Jurkat, Clone E6-1 (cell line): Measurements from ENCODE around the gene SFXN1. TPM values are rescaled to one million over a fixed set of nuclear protein-coding genes. Genes with fewer than 3 reads are reported as not detected.
"Not testable (repeated sequence)": the region's sequence is repeated elsewhere in the genome, so short reads cannot be mapped to it uniquely, and the experiment has no call there.

ENCODE experiments used
- DNase-seq: peaks from one replicate; pipeline ENCODE4 v3.0.0-alpha.2; 2011; ENCODE audit warnings: low read depth, low spot score
- H3K4me3 ChIP-seq: 2 replicates; pipeline ENCODE4 v1.5.1; 2011; ENCODE audit warnings: mild to moderate bottlenecking, low read length, control low read depth, moderate library complexity
- polyA plus RNA-seq: library from polyadenylated mRNA; unstranded; fragments of >200 nt; gene quantifications from one replicate; pipeline ENCODE4 v1.2.1, GENCODE V29; 2012; ENCODE audit warnings: missing spikeins; ENCODE audit not compliant: insufficient read length, insufficient read depth

SFXN1 gene, protein sequence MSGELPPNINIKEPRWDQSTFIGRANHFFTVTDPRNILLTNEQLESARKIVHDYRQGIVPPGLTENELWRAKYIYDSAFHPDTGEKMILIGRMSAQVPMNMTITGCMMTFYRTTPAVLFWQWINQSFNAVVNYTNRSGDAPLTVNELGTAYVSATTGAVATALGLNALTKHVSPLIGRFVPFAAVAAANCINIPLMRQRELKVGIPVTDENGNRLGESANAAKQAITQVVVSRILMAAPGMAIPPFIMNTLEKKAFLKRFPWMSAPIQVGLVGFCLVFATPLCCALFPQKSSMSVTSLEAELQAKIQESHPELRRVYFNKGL
- polyA plus RNA-seq = 134 TPM

DNA sequence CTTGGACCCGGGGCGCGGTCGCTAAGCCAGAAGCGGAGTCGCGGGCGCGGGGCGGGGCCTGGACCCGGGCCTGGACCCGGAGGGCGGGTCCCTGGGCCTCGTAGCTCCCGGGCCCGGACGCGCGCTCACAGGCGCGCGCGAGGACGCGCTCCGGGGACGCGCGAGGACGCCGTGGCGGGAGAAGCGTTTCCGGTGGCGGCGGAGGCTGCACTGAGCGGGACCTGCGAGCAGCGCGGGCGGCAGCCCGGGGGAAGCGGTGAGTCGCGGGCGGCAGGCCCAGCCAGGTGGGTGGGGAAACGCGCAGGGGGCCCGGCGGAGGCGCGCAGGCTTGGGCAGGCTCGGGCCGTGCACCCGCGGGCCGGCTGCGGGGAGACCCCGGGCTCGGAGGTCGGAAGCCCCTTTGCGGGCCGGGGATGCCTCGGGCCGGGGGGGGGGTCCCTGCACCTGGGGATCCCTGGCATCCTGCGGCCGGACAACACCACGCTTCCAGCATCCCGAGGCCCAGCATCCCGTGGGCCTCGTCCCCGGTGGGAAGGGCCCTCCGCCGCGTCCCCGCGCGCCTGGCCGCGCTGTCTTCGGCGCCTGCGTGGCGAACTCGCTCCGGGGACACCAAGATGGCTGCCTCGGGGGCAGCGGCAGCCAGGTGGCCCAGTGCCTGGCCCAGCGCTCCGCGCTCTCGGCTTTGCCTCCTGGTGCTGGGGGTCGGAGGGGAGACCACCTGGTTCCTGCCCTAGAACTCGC, at the start of gene SFXN1:
Gene SFXN1, plus strand, starts transcription at position 177 of the 741 bp plus-strand sequence. CDS start 13,544 bp downstream, outside the sequence.
- DNase-seq = peak; percentile 69

DNA sequence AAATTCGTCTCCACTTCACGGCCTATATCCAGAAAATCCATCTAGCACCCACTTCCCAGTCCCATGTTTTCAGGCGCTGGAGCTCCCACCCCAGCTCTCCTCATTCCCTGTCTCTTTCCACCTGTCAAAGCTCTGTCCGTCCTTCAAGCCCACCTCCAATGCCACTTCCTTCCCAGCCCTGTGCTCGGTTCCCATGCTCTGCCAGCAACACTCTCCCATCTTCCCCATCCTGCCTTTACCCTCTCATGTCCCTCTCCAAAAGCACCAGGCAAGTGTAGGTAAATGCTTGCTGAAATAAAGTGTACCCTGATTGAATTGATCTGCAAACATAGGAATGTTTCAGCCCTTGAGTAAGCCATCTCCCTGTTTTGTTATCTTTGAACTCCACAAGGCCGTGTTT, 43.6 kb upstream of the SFXN1 start:
- H3K4me3 ChIP-seq = no peak overlapping the region
- no peak for DNase-seq

More for the DNA sequence above, at the start of gene SFXN1:
- H3K4me3 ChIP-seq = peak within 1 kb of the TSS; percentile 96

DNA sequence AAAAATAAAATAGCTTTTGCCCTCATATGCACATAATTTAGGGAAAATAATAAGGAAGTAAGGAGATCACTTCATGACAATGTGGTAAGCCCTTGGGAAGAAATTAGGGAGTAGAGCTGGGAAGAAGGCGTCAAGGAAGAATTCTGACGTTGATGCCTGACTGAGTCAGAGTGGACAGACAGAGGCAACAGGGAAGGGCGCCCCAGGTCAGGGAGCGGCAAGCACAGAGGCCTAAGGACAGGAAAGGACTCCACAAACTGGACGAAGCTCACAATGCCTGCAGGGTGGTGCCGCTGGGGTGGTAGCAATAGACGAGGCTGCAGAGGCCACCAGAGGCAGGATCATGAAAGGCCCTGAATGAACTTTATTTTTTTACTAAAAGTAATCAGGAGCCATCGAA, 42.0 kb upstream of the SFXN1 start:
- no peak for DNase-seq
- H3K4me3 ChIP-seq = no peak overlapping the region

DNA sequence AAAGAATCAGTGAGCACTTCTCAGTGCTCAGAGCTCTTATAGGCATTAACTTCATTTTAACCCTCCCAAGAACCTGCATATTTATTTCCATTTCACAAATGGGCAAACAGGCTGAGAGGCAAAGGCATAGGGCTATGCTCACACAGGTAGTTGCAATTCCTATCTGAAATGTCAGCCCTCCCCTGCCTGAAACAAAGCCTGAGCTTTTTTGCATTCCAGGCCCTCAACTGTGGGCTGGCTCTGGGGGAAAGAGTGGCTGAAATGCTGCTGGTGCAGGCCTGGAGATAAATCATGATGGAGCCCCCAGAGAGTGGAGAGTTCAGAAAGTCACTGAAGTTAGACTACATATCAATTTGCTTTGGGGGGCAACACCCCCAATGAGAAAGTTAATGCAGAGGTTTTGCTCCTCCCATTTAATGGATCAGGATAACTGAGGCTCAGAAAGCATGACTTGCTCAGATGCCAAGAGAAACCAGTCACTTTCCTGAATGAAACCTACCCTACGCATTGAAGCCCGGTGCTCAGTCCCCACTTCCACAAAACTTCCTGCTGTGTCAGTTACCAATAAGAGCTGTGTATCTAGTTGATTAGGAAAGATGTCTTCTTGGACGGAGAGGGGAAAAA, 40.0 kb upstream of the SFXN1 start:
- no peak for DNase-seq
- H3K4me3 ChIP-seq = no peak overlapping the region

- no peak overlapping the region for H3K4me3 ChIP-seq
- DNase-seq = no peak
Observed at GRCh38 chr5:175443514-175444059, 34.8 kb upstream of the SFXN1 start.

GRCh38 chr5:175444060-175444904, 34.1 kb upstream of the SFXN1 start, which contains the start of gene DRD1:
Gene DRD1, minus strand, starts transcription at chr5:175444182. Its CDS starts 1,083 bp downstream, at chr5:175443099.
- no peak for DNase-seq
- no peak within 1 kb of the TSS for H3K4me3 ChIP-seq

DNA sequence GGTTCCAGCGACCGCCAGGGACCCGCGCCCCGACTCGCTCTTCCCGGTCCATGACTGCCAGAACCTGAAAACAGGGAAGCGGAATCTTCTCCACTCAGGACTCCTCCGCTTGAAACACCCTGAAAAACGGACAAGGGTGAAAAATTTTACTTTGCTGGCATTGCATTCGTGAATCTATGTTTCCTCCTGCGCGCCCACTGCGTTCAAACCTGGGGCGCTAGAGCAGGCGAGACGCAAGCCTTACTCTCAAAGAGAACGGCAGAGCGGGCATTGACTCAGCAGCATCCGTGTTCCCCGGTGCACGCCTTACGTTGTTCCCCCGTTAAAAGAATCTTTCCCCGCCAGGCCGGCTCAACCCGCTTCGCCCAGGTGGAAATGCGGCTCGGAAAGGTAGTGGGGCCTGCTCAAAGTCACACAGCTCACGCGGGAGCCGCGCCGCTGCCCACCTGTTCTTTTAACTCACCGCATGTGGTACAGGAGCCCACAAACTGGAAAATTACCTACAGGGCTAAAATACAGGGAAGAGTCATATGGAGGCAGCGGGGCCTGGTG, 33.4 kb upstream of the SFXN1 start:
- H3K4me3 ChIP-seq = no peak overlapping the region
- DNase-seq = no peak

DNA sequence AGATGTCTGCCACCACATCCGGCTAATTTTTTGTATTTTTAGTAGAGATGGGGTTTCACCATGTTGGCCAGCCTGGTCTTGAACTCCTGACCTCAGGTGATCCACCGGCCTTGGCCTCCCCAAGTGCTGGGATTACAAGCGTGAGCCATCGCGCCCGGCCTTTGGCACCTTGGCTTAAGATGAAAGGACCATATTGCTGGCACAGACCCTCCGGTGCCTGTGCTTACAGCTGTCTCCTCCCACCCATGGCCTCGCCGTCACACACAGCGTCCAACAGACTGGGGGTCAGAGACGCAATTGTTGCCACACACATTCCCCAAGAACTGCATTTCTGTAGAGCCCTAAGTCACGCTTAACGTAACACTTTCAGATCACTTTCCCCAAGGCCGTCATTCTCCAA, 32.0 kb upstream of the SFXN1 start:
- not testable (repeated sequence) for DNase-seq, H3K4me3 ChIP-seq

GRCh38 chr5:175447571-175447970, 30.8 kb upstream of the SFXN1 start:
- no peak for DNase-seq
- no peak overlapping the region for H3K4me3 ChIP-seq

- DNase-seq = no peak
- no peak overlapping the region for H3K4me3 ChIP-seq
Observed at GRCh38 chr5:175448276-175448675, 30.1 kb upstream of the SFXN1 start.

- H3K4me3 ChIP-seq = no peak overlapping the region
- DNase-seq = no peak
Observed at GRCh38 chr5:175452166-175452565, 26.2 kb upstream of the SFXN1 start.

- not testable (repeated sequence) for H3K4me3 ChIP-seq, DNase-seq
Observed at GRCh38 chr5:175454338-175454737, 24.0 kb upstream of the SFXN1 start.

- no peak for DNase-seq
Observed at GRCh38 chr5:175456105-175456742, 22.1 kb upstream of the SFXN1 start.

GRCh38 chr5:175457466-175457865, 20.9 kb upstream of the SFXN1 start:
- no peak for DNase-seq
- no peak overlapping the region for H3K4me3 ChIP-seq

More at GRCh38 chr5:175456105-175456742, 22.1 kb upstream of the SFXN1 start:
- no peak overlapping the region for H3K4me3 ChIP-seq

- no peak for DNase-seq
- no peak overlapping the region for H3K4me3 ChIP-seq
Observed at GRCh38 chr5:175460126-175460525, 18.2 kb upstream of the SFXN1 start.

GRCh38 chr5:175460552-175460951, 17.8 kb upstream of the SFXN1 start:
- DNase-seq = no peak
- no peak overlapping the region for H3K4me3 ChIP-seq

DNA sequence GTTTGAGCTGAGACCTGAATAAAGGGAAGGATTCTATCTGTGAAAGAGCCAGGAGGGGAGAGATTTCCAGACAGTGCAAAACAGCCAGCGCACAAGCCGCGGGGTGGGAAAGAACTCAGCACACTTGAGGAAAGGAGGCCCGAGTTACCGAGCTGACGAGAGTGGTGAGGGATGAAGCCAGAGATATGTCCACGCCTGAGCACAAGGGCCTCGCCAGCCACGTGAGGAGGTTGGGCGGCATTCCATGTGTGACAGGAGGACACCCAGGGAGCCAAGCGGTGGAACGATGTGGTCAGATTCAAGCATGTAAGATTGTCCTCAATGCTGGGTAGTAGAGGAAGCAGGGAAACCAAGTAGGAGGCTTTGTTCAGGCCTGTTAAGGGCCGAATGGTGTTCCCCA, 17.0 kb upstream of the SFXN1 start:
- no peak overlapping the region for H3K4me3 ChIP-seq
- no peak for DNase-seq

DNA sequence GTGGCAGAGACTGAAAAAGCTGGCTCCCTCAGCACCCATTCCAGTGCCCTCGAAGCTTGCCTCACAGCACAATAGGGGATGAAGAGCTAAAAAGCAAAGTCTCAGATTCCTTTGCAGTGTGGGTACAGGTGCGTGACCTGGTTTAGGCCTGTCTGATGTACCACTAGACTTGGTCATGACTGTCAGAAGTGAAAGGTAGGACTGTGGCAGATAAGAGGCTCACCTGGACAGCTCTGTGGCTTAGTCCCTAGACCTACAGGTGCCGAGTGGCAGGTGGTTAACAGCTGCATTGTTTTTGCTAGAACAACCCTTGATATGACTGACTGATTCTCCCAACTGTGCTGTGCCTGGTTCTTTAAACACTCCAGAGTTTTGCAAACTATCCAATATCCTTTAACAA, 14.7 kb upstream of the SFXN1 start:
- H3K4me3 ChIP-seq = no peak overlapping the region
- no peak for DNase-seq
